GM21723 (cell line): ENCODE measurements around the gene ACR.
"Not testable (repeated sequence)": the region's sequence is repeated elsewhere in the genome, so short reads cannot be mapped to it uniquely, and the experiment has no call there.

Source experiments
- ATAC-seq: cut with Tn5 transposase; IDR thresholded peaks from one replicate; pipeline ENCODE4 v1.9.1; 2021; ENCODE audit warnings: mild to moderate bottlenecking, moderate library complexity; ENCODE audit not compliant: unreplicated experiment

The ACR gene

GRCh38 chr22:50761829-50762228 is 23.8 kb downstream of the ACR start:
- ATAC-seq = not testable (repeated sequence)

GRCh38 chr22:50764288-50764687 is 26.3 kb downstream of the ACR start:
- not testable (repeated sequence) for ATAC-seq

DNA sequence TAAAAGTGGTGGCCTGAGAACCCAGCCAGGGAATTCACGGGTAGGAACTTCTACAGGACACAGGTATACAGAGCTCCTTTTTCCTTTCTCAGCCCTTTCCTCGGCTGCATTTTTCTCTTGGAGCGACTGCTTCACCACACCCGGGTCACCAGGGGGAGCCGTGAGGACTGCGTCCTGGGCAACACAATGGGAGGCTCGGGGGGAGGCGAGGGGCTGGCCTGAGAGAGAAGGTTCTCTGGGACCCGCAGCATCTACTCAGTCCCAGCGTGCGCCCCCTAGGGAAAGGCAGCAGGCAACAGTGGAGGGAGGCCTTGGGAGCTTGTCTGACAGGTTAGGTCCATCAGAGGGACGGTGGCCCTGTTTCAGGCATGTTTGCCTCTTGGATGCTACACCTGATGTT is 37.1 kb downstream of the ACR start:
- not testable (repeated sequence) for ATAC-seq

DNA sequence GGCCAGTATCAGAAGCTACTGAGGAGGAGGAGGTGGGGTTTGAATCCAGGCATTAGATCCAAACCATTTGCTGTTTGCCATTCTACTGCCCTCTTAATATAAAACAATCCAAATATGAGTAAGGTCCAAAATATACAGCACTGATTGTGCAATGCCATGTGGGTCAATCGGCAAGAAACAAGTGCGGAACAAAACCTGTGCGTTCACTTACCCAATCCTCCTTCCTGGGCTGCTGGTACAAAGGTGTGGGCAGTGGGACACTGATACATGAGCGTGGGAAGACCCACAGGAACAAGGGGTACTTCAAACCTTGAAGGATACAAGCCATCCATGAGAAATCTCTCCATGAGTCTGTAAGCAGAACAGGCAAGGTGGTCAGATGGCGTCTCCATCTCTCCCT is 39.6 kb downstream of the ACR start:
- ATAC-seq = not testable (repeated sequence)

DNA sequence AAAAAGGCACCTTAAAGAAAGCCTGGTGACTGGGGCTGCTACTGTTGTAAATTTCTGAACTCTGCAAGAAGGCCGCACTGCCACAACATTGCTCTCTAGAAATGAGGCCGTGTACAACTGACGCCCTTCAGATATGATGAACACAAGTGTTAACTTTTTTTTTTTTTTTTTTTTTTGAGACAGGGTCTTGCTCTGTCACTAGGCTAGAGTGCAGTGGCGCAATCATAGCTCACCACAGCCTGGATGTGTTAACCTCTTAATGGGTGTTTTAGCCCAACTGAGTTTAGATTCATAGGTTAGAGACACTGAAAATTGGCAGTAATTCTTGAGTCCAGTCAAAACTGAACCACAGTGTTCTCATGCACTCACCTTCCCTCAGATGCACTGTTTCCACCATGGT is 42.2 kb downstream of the ACR start:
- ATAC-seq = not testable (repeated sequence)

GRCh38 chr22:50782253-50782652 is 44.2 kb downstream of the ACR start:
- ATAC-seq = not testable (repeated sequence)

DNA sequence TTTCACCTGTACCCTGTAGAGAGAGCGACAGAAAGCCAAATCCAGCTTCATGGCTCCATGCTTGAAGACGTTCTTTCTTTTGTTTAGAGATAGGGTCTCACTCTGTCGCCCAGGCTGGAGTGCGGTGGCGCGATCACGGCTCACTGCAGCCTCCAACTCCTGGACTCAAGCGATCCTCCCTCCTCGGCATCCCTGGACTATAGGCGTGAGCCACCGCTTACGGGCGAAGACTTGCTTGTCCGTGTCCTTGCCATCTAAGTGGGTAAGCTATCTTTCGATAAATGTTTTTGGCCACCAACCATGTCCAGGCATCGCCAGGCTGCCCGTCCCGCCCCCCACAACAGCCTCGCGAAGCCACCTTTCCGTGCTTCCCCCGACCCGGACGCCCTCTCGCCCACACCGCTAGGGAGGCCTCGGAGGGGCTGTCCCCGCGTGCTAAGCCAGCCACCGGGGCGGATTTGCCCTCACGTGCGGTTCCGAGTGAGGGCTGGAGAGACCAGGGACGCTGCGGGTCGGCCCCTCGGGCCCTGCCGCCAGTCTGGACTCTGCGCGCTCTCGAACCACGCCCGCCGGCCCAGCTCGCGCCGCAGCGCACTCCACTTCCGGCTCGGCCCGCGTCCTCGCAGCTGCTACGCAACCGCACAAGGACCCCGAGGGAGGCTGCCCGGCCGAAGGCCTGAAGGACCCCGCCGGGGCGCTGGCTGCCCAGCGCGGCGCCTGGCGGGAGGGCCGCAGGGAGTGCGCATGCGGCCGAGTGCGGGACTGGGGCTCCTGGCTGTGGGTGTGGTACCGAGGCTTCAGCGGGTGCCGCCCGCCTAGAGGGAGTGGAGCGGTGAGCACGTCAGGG is 45.3 kb downstream of the ACR start, which contains the start of gene RABL2B:
TSS of gene RABL2B (minus strand) at position 604 of the 847 bp plus-strand sequence. CDS start 1,342 bp downstream, outside the sequence.
- peak; percentile 93 for ATAC-seq

- ATAC-seq = peak; percentile 27
These were observed 45.9 kb downstream of the ACR start for GRCh38 chr22:50783880-50784276.

DNA sequence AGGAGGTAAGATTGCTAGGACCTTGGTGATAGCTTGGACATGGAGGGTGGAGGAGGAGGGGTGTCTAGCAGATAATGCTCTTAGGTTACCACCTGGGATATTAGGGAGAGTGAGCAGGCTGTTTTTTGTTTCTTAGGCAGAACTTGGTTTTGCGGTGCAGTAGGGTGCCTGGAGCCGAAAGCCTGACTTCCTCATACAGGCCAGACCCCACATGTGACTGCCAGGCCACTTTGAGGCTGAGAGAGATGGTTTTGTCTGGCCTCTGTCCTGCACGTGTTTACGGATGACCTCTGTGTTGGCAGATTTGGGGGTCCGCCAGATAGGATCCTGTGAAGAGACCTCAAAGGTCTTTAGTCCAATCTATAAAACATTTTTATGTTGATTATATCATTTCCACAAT is 47.3 kb downstream of the ACR start:
- not testable (repeated sequence) for ATAC-seq

DNA sequence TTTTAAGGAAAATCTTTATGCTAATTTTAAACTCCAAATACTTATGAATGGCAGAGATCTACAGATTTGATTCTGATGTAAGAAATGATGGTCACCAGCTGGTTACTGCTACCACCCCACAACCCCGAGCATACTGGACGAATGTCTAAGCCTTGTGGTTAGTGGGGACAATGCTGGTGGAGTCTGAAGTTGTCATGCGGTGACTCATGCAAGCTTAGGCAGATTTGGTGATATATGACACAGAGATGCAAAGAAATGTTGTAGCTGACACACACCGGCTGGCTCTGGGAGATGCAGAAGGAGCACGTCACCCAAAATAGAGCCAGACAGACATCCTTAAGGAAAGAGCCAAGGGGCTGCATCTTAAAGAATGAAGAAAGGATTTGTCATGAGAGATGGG is 48.9 kb downstream of the ACR start:
- not testable (repeated sequence) for ATAC-seq
